SK-N-SH (cell line): Measurements from ENCODE around the gene HSD17B1. TPM values are rescaled to one million over a fixed set of nuclear protein-coding genes. Genes with fewer than 3 reads are reported as not detected.

Source experiments
- CTCF ChIA-PET: fragments of 300-600, 350-600 bp; formaldehyde crosslinking; extraction: SDS; loops from one replicate; lab custom pipeline; 2021; lab: Yijun Ruan, JAX
- POLR2A ChIA-PET: fragments of 350-600 bp; sonication (Branson Sonifier 250); formaldehyde crosslinking; extraction: SDS; loops from one replicate; lab custom pipeline; 2020; ENCODE audit warnings: antibody characterized with exemption, inconsistent platforms; lab: Yijun Ruan, JAX
- DNase-seq: peaks from one replicate; pipeline ENCODE4 v3.0.0; 2012
- H2AFZ ChIP-seq: fragments of 200-600 bp; sonication (generic); 2 replicates; pipeline ENCODE4 v1.8.1; 2016; ENCODE audit warnings: antibody characterized with exemption, mild to moderate bottlenecking, low read depth
- H3F3A ChIP-seq: fragments of 200-600 bp; sonication (generic); replicated peaks from 2 replicates; pipeline ENCODE3; 2016; ENCODE audit warnings: antibody characterized with exemption, mild to moderate bottlenecking; ENCODE audit not compliant: insufficient read depth
- H3K27ac ChIP-seq, 2 experiments: fragments of 200-500 bp in 1 of 2; fragments of 200-600 bp in 1 of 2; sonication (Bioruptor generic) in 1 of 2; sonication (generic), shearing (Covaris generic) in 1 of 2; 2 replicates each; pipeline versions ENCODE4 v1.5.1 to v1.6.1; 2014 to 2016; ENCODE audit warnings: low read depth in 2 of 2, inconsistent platforms in 1 of 2, low read length in 1 of 2, mild to moderate bottlenecking in 1 of 2, mixed read lengths in 1 of 2
- H3K27me3 ChIP-seq: fragments of 200-600 bp; sonication (generic), shearing (Covaris generic); 2 replicates; pipeline ENCODE4 v1.6.1; 2016; ENCODE audit warnings: mixed run types; ENCODE audit not compliant: insufficient read depth
- H3K36me3 ChIP-seq, 2 experiments: fragments of 200-500 bp in 1 of 2; fragments of 200-600 bp in 1 of 2; sonication (Bioruptor generic) in 1 of 2; sonication (generic) in 1 of 2; replicated peaks in 1 of 2; 2 replicates each; pipeline versions ENCODE3 to v1.5.1; 2014 to 2016; ENCODE audit warnings: low read length in 1 of 2, mild to moderate bottlenecking in 1 of 2; ENCODE audit not compliant: insufficient read depth in 2 of 2, control insufficient read depth in 1 of 2
- H3K4me1 ChIP-seq, 2 experiments: fragments of 200-500 bp in 1 of 2; fragments of 200-600 bp in 1 of 2; sonication (Bioruptor generic) in 1 of 2; sonication (generic), shearing (Covaris generic) in 1 of 2; 2 replicates each; pipeline versions ENCODE4 v1.5.1 to v1.6.1; 2014 to 2016; ENCODE audit warnings: low read depth in 1 of 2, low read length in 1 of 2, mixed run types in 1 of 2; ENCODE audit not compliant: insufficient read depth in 2 of 2, control insufficient read depth in 1 of 2
- H3K4me2 ChIP-seq: fragments of 200-600 bp; sonication (generic), shearing (Covaris generic); 2 replicates; pipeline ENCODE4 v1.6.1; 2017; ENCODE audit warnings: mixed run types
- H3K4me3 ChIP-seq, 2 experiments: fragments of 200-500 bp in 1 of 2; fragments of 200-600 bp in 1 of 2; sonication (Bioruptor generic) in 1 of 2; sonication (generic), shearing (Covaris generic) in 1 of 2; 2 replicates each; pipeline versions ENCODE4 v1.5.1 to v1.8.1; 2014 to 2016; ENCODE audit warnings: low read depth in 2 of 2, inconsistent platforms in 1 of 2, low read length in 1 of 2, mild to moderate bottlenecking in 1 of 2, mixed read lengths in 1 of 2, moderate library complexity in 1 of 2
- H3K79me2 ChIP-seq: fragments of 200-600 bp; sonication (generic); 2 replicates; pipeline ENCODE4 v1.8.1; 2017; ENCODE audit warnings: mild to moderate bottlenecking; ENCODE audit not compliant: insufficient read depth
- H3K9ac ChIP-seq: fragments of 200-600 bp; sonication (generic); 2 replicates; pipeline ENCODE4 v1.6.1; 2017; ENCODE audit warnings: mixed run types
- H3K9me2 ChIP-seq: fragments of 200-600 bp; sonication (generic); 2 replicates; pipeline ENCODE4 v1.6.1; 2017; ENCODE audit warnings: mixed run types
- H3K9me3 ChIP-seq: fragments of 200-600 bp; sonication (generic); 2 replicates; pipeline ENCODE4 v1.6.1; 2017; ENCODE audit warnings: mixed run types, mild to moderate bottlenecking, moderate library complexity
- H4K20me1 ChIP-seq: fragments of 200-600 bp; sonication (generic); 2 replicates; pipeline ENCODE4 v1.6.1; 2017; ENCODE audit warnings: mild to moderate bottlenecking, mixed run types; ENCODE audit not compliant: insufficient read depth
- CHD2 ChIP-seq: fragments of 150-350 bp; IDR thresholded peaks from 2 replicates; pipeline ENCODE4 v1.6.1; 2018; ENCODE audit warnings: low read length; ENCODE audit not compliant: partially characterized antibody
- ELF1 ChIP-seq: IDR thresholded peaks from 2 replicates; pipeline ENCODE4 v1.4.0; 2012
- EP300 ChIP-seq, 2 experiments: IDR thresholded peaks; 2 replicates each; pipeline versions ENCODE4 v1.4.0 to v1.6.1; 2012; ENCODE audit warnings: borderline replicate concordance in 1 of 2, low read depth in 1 of 2, low read length in 1 of 2
- EZH2phosphoT487 ChIP-seq: fragments of 200-600 bp; sonication (generic); IDR thresholded peaks from 2 replicates; pipeline ENCODE4 v1.6.1; 2017; ENCODE audit warnings: low read depth, mixed run types, mild to moderate bottlenecking, antibody characterized with exemption, moderate library complexity, borderline replicate concordance
- FOXJ3 ChIP-seq: sonication (generic); formaldehyde crosslinking; IDR thresholded peaks from 2 replicates; pipeline ENCODE4 v1.5.1; 2020; ENCODE audit warnings: mild to moderate bottlenecking, missing genetic modification reagents
- GABPA ChIP-seq: IDR thresholded peaks from 2 replicates; pipeline ENCODE4 v1.4.0; 2012; ENCODE audit warnings: low read depth, mild to moderate bottlenecking
- GATA2 ChIP-seq: sonication (generic); formaldehyde crosslinking; IDR thresholded peaks from 2 replicates; pipeline ENCODE4 v1.5.0; 2020; ENCODE audit warnings: mild to moderate bottlenecking, missing genetic modification reagents
- JUND ChIP-seq: IDR thresholded peaks from 2 replicates; pipeline ENCODE4 v1.4.0; 2012
- MEF2A ChIP-seq: IDR thresholded peaks from 2 replicates; pipeline ENCODE4 v1.4.0; 2012; ENCODE audit warnings: low read depth, borderline replicate concordance
- NRF1 ChIP-seq: IDR thresholded peaks from 2 replicates; pipeline ENCODE4 v1.6.1; 2012; ENCODE audit warnings: low read depth, mild to moderate bottlenecking, low read length
- POLR2AphosphoS5 ChIP-seq: IDR thresholded peaks from 2 replicates; pipeline ENCODE4 v1.6.1; 2012; ENCODE audit warnings: low read depth, low read length
- RFX5 ChIP-seq: IDR thresholded peaks from 2 replicates; pipeline ENCODE4 v1.6.1; 2012; ENCODE audit warnings: mild to moderate bottlenecking, improper control_type of control experiment, low read length
- SIN3A ChIP-seq: IDR thresholded peaks from 2 replicates; pipeline ENCODE4 v1.6.1; 2012; ENCODE audit warnings: low read depth, mild to moderate bottlenecking, low read length, moderate library complexity, borderline replicate concordance
- TAF1 ChIP-seq: IDR thresholded peaks from 2 replicates; pipeline ENCODE4 v1.6.1; 2012; ENCODE audit warnings: low read depth, mild to moderate bottlenecking, low read length, moderate library complexity, borderline replicate concordance
- TCF12 ChIP-seq: IDR thresholded peaks from 2 replicates; pipeline ENCODE4 v1.4.0; 2012
- TEAD4 ChIP-seq: IDR thresholded peaks from 2 replicates; pipeline ENCODE4 v1.4.0; 2012; ENCODE audit warnings: mild to moderate bottlenecking, borderline replicate concordance; ENCODE audit not compliant: insufficient read depth
- WGBS: methylation state at CpG from one replicate; pipeline ENCODE4 v1.1.6; 2017; ENCODE audit warnings: low lambda C conversion rate; 5-methylcytosine and 5-hydroxymethylcytosine counted together
- polyA plus RNA-seq, 3 experiments: library from polyadenylated mRNA; depleted of rRNA; stranded (reverse); fragments of >200 nt; gene quantifications; 2 replicates each; pipeline ENCODE4 v1.2.3, GENCODE V29; 2012
- TF ChIP-seq, protein P1 (sequence below): fragments of 150-350 bp; IDR thresholded peaks from 2 replicates; pipeline ENCODE4 v1.6.1; 2017; ENCODE audit warnings: antibody characterized with exemption, low read length, low read depth, borderline replicate concordance
- TF ChIP-seq, protein P2 (sequence below): IDR thresholded peaks from 2 replicates; pipeline ENCODE4; 2012
- TF ChIP-seq, protein P3 (sequence below): fragments of 150-350 bp; IDR thresholded peaks from 2 replicates; pipeline ENCODE4 v1.6.1; 2016; ENCODE audit warnings: mild to moderate bottlenecking, low read depth, low read length
- TF ChIP-seq, protein P4 (sequence below): IDR thresholded peaks from 2 replicates; pipeline ENCODE4 v1.4.0; 2012; ENCODE audit warnings: low read depth, borderline replicate concordance

HSD17B1 gene
- polyA plus RNA-seq, 1 of the 3 experiments (the other 2 are of a cell fraction), result 1.3 TPM

DNA sequence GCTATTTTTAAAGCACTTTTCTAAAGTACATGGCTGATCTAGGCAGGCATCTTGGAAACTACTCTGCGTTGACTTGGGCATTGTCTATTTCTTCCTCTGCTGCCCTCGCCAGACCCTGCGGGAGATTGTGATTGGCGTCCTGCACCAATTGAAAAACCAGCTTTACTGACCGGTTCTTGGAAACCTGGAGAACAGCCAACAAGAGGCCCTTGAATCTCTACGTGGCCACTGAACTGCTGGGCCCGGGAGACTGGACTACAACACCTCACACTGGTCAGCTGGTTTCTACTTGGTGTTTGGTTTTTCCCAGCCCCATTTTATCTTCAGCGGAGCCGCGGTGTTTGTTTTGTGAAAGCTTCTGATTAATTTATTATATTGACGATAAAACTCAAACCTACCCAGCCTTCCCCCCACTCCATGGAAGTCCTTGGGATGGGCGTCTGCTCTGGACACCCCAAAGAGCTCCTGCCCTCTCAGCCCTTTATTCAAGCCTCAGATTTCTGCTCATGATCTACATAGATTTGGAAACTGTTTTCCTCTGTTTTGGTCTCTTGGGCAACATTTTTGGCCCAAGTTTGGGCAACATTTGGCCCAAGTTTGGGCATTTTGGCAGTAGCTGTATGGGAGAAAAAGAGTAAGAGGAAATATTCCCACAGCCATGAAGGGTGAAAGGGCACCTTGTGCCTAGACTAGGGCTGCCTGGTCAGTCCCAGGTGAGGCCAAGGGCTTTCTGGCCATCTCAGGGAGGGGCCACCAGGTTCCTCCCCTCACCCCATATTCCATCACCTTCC is 18.9 kb downstream of the HSD17B1 start:
- Histone ChIP-seq H3K36me3 (peaks cover 53 to 61% of the 10 kb centered on the region in 2 experiments), H4K20me1 (no peaks in the 10 kb centered on the region), H3K9ac (no peak overlapping the region), H3K9me2 (no peaks in the 10 kb centered on the region), H3F3A (peaks cover 47% of the 10 kb centered on the region), H3K4me3 (no peak overlapping the region), H3K4me1 (peaks cover 5% of the 10 kb centered on the region in 2 experiments; a peak in 2 of 4 replicates), H3K27ac (no peak overlapping the region), H3K4me2 (no peak overlapping the region), H2AFZ (no peak overlapping the region), H3K27me3 (no peaks in the 10 kb centered on the region), H3K79me2 (peaks cover 76% of the 10 kb centered on the region), H3K9me3 (no peaks in the 10 kb centered on the region)
- TF ChIP-seq GABPA (no peak), JUND (no peak), RFX5 (no peak), CHD2 (no peak), GATA2 (CRISPR knock-in tag) (no peak), NRF1 (no peak), SIN3A (no peak), MEF2A (no peak), EP300 (IDR thresholded peaks at IDR 0.05; ENCODE audit: borderline replicate concordance in 1 of 2, low read depth in 1 of 2, low read length in 1 of 2) (no peak), TAF1 (no peak), TEAD4 (no peak), ELF1 (no peak), POLR2AphosphoS5 (no peak), TCF12 (no peak), FOXJ3 (CRISPR knock-in tag) (no peak), EZH2phosphoT487 (no peak)
- TF ChIP-seq, protein P1, sequence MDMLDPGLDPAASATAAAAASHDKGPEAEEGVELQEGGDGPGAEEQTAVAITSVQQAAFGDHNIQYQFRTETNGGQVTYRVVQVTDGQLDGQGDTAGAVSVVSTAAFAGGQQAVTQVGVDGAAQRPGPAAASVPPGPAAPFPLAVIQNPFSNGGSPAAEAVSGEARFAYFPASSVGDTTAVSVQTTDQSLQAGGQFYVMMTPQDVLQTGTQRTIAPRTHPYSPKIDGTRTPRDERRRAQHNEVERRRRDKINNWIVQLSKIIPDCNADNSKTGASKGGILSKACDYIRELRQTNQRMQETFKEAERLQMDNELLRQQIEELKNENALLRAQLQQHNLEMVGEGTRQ, result no peak
- TF ChIP-seq, protein P2, sequence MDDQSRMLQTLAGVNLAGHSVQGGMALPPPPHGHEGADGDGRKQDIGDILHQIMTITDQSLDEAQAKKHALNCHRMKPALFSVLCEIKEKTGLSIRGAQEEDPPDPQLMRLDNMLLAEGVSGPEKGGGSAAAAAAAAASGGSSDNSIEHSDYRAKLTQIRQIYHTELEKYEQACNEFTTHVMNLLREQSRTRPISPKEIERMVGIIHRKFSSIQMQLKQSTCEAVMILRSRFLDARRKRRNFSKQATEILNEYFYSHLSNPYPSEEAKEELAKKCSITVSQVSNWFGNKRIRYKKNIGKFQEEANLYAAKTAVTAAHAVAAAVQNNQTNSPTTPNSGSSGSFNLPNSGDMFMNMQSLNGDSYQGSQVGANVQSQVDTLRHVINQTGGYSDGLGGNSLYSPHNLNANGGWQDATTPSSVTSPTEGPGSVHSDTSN, result no peak
- TF ChIP-seq, protein P3, sequence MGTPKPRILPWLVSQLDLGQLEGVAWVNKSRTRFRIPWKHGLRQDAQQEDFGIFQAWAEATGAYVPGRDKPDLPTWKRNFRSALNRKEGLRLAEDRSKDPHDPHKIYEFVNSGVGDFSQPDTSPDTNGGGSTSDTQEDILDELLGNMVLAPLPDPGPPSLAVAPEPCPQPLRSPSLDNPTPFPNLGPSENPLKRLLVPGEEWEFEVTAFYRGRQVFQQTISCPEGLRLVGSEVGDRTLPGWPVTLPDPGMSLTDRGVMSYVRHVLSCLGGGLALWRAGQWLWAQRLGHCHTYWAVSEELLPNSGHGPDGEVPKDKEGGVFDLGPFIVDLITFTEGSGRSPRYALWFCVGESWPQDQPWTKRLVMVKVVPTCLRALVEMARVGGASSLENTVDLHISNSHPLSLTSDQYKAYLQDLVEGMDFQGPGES, result no peak
- TF ChIP-seq, protein P4, sequence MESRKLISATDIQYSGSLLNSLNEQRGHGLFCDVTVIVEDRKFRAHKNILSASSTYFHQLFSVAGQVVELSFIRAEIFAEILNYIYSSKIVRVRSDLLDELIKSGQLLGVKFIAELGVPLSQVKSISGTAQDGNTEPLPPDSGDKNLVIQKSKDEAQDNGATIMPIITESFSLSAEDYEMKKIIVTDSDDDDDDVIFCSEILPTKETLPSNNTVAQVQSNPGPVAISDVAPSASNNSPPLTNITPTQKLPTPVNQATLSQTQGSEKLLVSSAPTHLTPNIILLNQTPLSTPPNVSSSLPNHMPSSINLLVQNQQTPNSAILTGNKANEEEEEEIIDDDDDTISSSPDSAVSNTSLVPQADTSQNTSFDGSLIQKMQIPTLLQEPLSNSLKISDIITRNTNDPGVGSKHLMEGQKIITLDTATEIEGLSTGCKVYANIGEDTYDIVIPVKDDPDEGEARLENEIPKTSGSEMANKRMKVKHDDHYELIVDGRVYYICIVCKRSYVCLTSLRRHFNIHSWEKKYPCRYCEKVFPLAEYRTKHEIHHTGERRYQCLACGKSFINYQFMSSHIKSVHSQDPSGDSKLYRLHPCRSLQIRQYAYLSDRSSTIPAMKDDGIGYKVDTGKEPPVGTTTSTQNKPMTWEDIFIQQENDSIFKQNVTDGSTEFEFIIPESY, result no peak
- WGBS, result 86% methylated on average over 12 of the region's 12 CpGs
- ChIA-PET CTCF (interaction anchor here (8.3 kb wide), 1 partner anchor 108 kb away, joined by 51 read pairs; no protein-coding TSS in a partner anchor), POLR2A (no interaction called here)
- no peak for DNase-seq
